H9 (cell line): ENCODE data around the gene KRTAP2-3. TPM values are rescaled to one million over a fixed set of nuclear protein-coding genes. Genes with fewer than 3 reads are reported as not detected.
A peak's percentile ranks its signal among the peaks of the same experiment; 100 is the strongest.

Experiments
- DNase-seq: peaks from one replicate; pipeline ENCODE4 v3.0.0-alpha.2; 2017
- H2AFZ ChIP-seq: one replicate; pipeline ENCODE4 v1.6.1; 2013; ENCODE audit warnings: mild to moderate bottlenecking, low read length, control low read depth, moderate library complexity
- H2AK5ac ChIP-seq: 2 replicates; pipeline ENCODE4 v1.6.1; 2013; ENCODE audit warnings: low read length, control low read depth, mixed read lengths; ENCODE audit not compliant: insufficient read length
- H2BK120ac ChIP-seq: one replicate; pipeline ENCODE4 v1.6.1; 2013; ENCODE audit warnings: low read depth, mild to moderate bottlenecking, low read length, control low read depth, inconsistent platforms; ENCODE audit not compliant: poor library complexity, severe bottlenecking
- H2BK12ac ChIP-seq: 2 replicates; pipeline ENCODE4 v1.6.1; 2013; ENCODE audit warnings: low read length, control low read depth, mixed read lengths, low read depth; ENCODE audit not compliant: insufficient read length
- H2BK15ac ChIP-seq: 2 replicates; pipeline ENCODE4 v1.6.1; 2013; ENCODE audit warnings: low read depth, low read length, control low read depth
- H2BK20ac ChIP-seq: one replicate; pipeline ENCODE4 v1.6.1; 2013; ENCODE audit warnings: low read depth, mild to moderate bottlenecking, low read length, control low read depth, inconsistent platforms; ENCODE audit not compliant: poor library complexity, severe bottlenecking
- H2BK5ac ChIP-seq: 2 replicates; pipeline ENCODE4 v1.6.1; 2013; ENCODE audit warnings: low read length, control low read depth, mixed read lengths; ENCODE audit not compliant: insufficient read length
- H3K14ac ChIP-seq: 2 replicates; pipeline ENCODE4 v1.6.1; 2013; ENCODE audit warnings: low read length, control low read depth; ENCODE audit not compliant: insufficient read depth
- H3K18ac ChIP-seq: 2 replicates; pipeline ENCODE4 v1.6.1; 2013; ENCODE audit warnings: low read depth, mild to moderate bottlenecking, mixed read lengths, low read length, control low read depth; ENCODE audit not compliant: insufficient read length
- H3K23ac ChIP-seq: 2 replicates; pipeline ENCODE4 v1.6.1; 2013; ENCODE audit warnings: low read length, control low read depth, mixed read lengths, low read depth; ENCODE audit not compliant: insufficient read length
- H3K23me2 ChIP-seq: 2 replicates; pipeline ENCODE4 v1.6.1; 2013; ENCODE audit warnings: low read depth, mild to moderate bottlenecking, mixed read lengths, low read length, control low read depth; ENCODE audit not compliant: insufficient read length, poor library complexity, severe bottlenecking
- H3K27ac ChIP-seq: 2 replicates; pipeline ENCODE4 v1.5.1; 2013; ENCODE audit warnings: low read length, control low read depth, mixed read lengths, low read depth; ENCODE audit not compliant: insufficient read length
- H3K27me3 ChIP-seq: 2 replicates; pipeline ENCODE4 v1.6.1; 2013; ENCODE audit warnings: low read length, control low read depth, inconsistent platforms; ENCODE audit not compliant: insufficient read depth
- H3K4ac ChIP-seq: 2 replicates; pipeline ENCODE4 v1.6.1; 2013; ENCODE audit warnings: low read depth, mild to moderate bottlenecking, control low read depth, inconsistent platforms, low read length, moderate library complexity
- H3K4me1 ChIP-seq: 2 replicates; pipeline ENCODE4 v1.6.1; 2013; ENCODE audit warnings: low read length, control low read depth, inconsistent platforms; ENCODE audit not compliant: insufficient read depth
- H3K4me2 ChIP-seq: 2 replicates; pipeline ENCODE4 v1.6.1; 2013; ENCODE audit warnings: low read length, control low read depth, mixed read lengths; ENCODE audit not compliant: insufficient read length, insufficient read depth
- H3K56ac ChIP-seq: 2 replicates; pipeline ENCODE4 v1.6.1; 2013; ENCODE audit warnings: low read depth, mild to moderate bottlenecking, mixed read lengths, low read length, control low read depth; ENCODE audit not compliant: insufficient read length
- H3K79me1 ChIP-seq: 2 replicates; pipeline ENCODE4 v1.6.1; 2013; ENCODE audit warnings: low read depth, mild to moderate bottlenecking, moderate library complexity, low read length, control low read depth, inconsistent platforms; ENCODE audit not compliant: insufficient read depth, poor library complexity, severe bottlenecking
- H3K79me2 ChIP-seq: 2 replicates; pipeline ENCODE4 v1.6.1; 2013; ENCODE audit warnings: low read length, control low read depth, inconsistent platforms; ENCODE audit not compliant: insufficient read depth
- H3K9ac ChIP-seq: 2 replicates; pipeline ENCODE4 v1.6.1; 2013; ENCODE audit warnings: low read length, control low read depth, mixed read lengths; ENCODE audit not compliant: insufficient read length; ENCODE audit errors: extremely low read depth
- H3K9me3 ChIP-seq: one replicate; pipeline ENCODE4 v1.6.1; 2013; ENCODE audit warnings: low read depth, low read length, inconsistent platforms; ENCODE audit not compliant: control insufficient read depth
- H3T11ph ChIP-seq: one replicate; pipeline ENCODE4 v1.6.1; 2013; ENCODE audit warnings: mild to moderate bottlenecking, low read length, control low read depth, inconsistent platforms
- H4K20me1 ChIP-seq: one replicate; pipeline ENCODE4 v1.6.1; 2013; ENCODE audit not compliant: control insufficient read depth, insufficient read length, insufficient read depth
- H4K5ac ChIP-seq: 2 replicates; pipeline ENCODE4 v1.6.1; 2013; ENCODE audit warnings: low read depth, mild to moderate bottlenecking, mixed read lengths, low read length, control low read depth; ENCODE audit not compliant: insufficient read length
- H4K8ac ChIP-seq: replicated peaks from 2 replicates; pipeline ENCODE4 v1.6.1; 2013; ENCODE audit warnings: low read length, control low read depth, mixed read lengths, low read depth; ENCODE audit not compliant: insufficient read length
- H4K91ac ChIP-seq: 2 replicates; pipeline ENCODE4 v1.6.1; 2013; ENCODE audit warnings: low read depth, mild to moderate bottlenecking, moderate library complexity, mixed read lengths, low read length, control low read depth; ENCODE audit not compliant: insufficient read length
- H3K27ac Mint-ChIP-seq, 3 experiments: 2 replicates in 2 of 3; 3 replicates in 1 of 3; pipeline ENCODE4 v1.8.0; 2020 to 2021; ENCODE audit warnings: mixed read lengths in 3 of 3, mild to moderate bottlenecking in 1 of 3, moderate library complexity in 1 of 3
- H3K27me3 Mint-ChIP-seq: 2 replicates; pipeline ENCODE4 v1.8.0; 2021; ENCODE audit warnings: low read depth, mild to moderate bottlenecking, moderate library complexity, mixed read lengths
- H3K36me3 Mint-ChIP-seq, 3 experiments: 2 replicates in 2 of 3; 3 replicates in 1 of 3; pipeline ENCODE4 v1.8.0; 2020 to 2021; ENCODE audit warnings: low read depth in 3 of 3, mixed read lengths in 3 of 3; ENCODE audit not compliant: insufficient read depth in 1 of 3
- H3K4me1 Mint-ChIP-seq, 2 experiments: 2 replicates each; pipeline ENCODE4 v1.8.0; 2020; ENCODE audit warnings: mixed read lengths in 2 of 2
- H3K4me3 Mint-ChIP-seq, 2 experiments: 2 replicates in 1 of 2; 3 replicates in 1 of 2; pipeline ENCODE4 v1.8.0; 2020 to 2021; ENCODE audit warnings: mild to moderate bottlenecking in 2 of 2, mixed read lengths in 2 of 2, moderate library complexity in 1 of 2
- H3K9me3 Mint-ChIP-seq, 2 experiments: 2 replicates in 1 of 2; 3 replicates in 1 of 2; pipeline ENCODE4 v1.8.0; 2020; ENCODE audit warnings: mild to moderate bottlenecking in 2 of 2, mixed read lengths in 2 of 2, moderate library complexity in 1 of 2
- WGBS: extraction: QIAGEN DNeasy Blood & Tissue Kit; methylation state at CpG from one replicate; pipeline ENCODE4 v1.1.7; 2013; ENCODE audit warnings: missing lambda C conversion rate, low lambda C conversion rate, mixed read lengths; ENCODE audit not compliant: insufficient read length; ENCODE audit errors: extremely low coverage; 5-methylcytosine and 5-hydroxymethylcytosine counted together
- total RNA-seq: library from RNA; stranded (reverse); gene quantifications from 2 replicates; pipeline ENCODE4 v1.2.1, GENCODE V29; 2021
- TF ChIP-seq, protein P1 (sequence below): fragments of 200-600 bp; sonication (generic); conservative IDR thresholded peaks from 3 replicates; pipeline ENCODE4 v1.8.0; 2021; ENCODE audit warnings: antibody characterized with exemption, mild to moderate bottlenecking

KRTAP2-3 gene
- total RNA-seq, 1 experiment from 2014 or later = not detected

DNA sequence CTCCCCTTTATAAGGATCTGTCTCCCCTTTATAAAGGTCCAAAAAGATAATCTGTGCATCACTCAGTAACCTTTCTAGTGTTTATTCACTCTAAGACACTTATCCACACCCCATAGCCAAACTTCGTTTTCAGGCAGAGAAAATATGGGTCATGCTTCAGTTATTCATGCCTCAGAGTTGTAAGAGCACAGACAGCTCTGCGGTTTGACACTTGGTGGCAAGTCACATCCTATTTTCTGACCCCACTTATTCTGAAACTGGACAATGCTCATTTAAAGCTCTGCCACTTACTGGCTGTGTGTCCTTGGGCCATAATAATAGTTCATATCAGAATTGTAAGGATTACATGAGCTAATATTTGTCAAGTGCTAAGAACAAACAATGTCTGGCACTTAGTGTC is 10.8 kb downstream of the KRTAP2-3 start:
- H4K8ac ChIP-seq = no peak overlapping the region
- no peak overlapping the region for H3K4me2 ChIP-seq
- no CpG with 5 or more reads among the region's 2 CpGs for WGBS
- no peak overlapping the region for H2BK15ac ChIP-seq
- Mint-ChIP-seq H3K36me3 (no peaks in the 10 kb centered on the region; a peak in 1 of 7 replicates), H3K27ac (peak overlapping the region in 1 of 3 experiments; percentile 60; a peak in 1 of 7 replicates), H3K27me3 (no peaks in the 10 kb centered on the region), H3K4me3 (no peak overlapping the region), H3K9me3 (peaks cover 0 to 6% of the 10 kb centered on the region in 2 experiments; a peak in 2 of 5 replicates), H3K4me1 (peaks cover 19% of the 10 kb centered on the region in 2 experiments)
- no peak overlapping the region for H3K56ac ChIP-seq
- no peaks in the 10 kb centered on the region for H3K79me1 ChIP-seq
- H2AFZ ChIP-seq = no peak overlapping the region
- TF ChIP-seq, protein P1, sequence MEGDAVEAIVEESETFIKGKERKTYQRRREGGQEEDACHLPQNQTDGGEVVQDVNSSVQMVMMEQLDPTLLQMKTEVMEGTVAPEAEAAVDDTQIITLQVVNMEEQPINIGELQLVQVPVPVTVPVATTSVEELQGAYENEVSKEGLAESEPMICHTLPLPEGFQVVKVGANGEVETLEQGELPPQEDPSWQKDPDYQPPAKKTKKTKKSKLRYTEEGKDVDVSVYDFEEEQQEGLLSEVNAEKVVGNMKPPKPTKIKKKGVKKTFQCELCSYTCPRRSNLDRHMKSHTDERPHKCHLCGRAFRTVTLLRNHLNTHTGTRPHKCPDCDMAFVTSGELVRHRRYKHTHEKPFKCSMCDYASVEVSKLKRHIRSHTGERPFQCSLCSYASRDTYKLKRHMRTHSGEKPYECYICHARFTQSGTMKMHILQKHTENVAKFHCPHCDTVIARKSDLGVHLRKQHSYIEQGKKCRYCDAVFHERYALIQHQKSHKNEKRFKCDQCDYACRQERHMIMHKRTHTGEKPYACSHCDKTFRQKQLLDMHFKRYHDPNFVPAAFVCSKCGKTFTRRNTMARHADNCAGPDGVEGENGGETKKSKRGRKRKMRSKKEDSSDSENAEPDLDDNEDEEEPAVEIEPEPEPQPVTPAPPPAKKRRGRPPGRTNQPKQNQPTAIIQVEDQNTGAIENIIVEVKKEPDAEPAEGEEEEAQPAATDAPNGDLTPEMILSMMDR = no peak
- no peak overlapping the region for H3K9ac ChIP-seq
- no peak overlapping the region for H2BK5ac ChIP-seq
- no peaks in the 10 kb centered on the region for H3K4me1 ChIP-seq
- no peak overlapping the region for H3K27ac ChIP-seq
- H4K91ac ChIP-seq = no peak overlapping the region
- H2AK5ac ChIP-seq = no peak overlapping the region
- no peak overlapping the region for H2BK120ac ChIP-seq
- H3K27me3 ChIP-seq = no peaks in the 10 kb centered on the region
- no peak overlapping the region for H2BK12ac ChIP-seq
- no peak overlapping the region for H4K5ac ChIP-seq
- H3K23me2 ChIP-seq = no peaks in the 10 kb centered on the region
- no peak overlapping the region for H3T11ph ChIP-seq
- H3K14ac ChIP-seq = no peak overlapping the region
- H3K79me2 ChIP-seq = no peaks in the 10 kb centered on the region
- DNase-seq = no peak
- no peak overlapping the region for H3K4ac ChIP-seq
- H2BK20ac ChIP-seq = no peak overlapping the region
- no peak overlapping the region for H3K23ac ChIP-seq
- no peaks in the 10 kb centered on the region for H3K9me3 ChIP-seq
- H3K18ac ChIP-seq = no peak overlapping the region
- H4K20me1 ChIP-seq = no peaks in the 10 kb centered on the region
